Peyer's patch (tissue), 4 donors: ENCODE data around the gene FARP1.

Source experiments
- POLR2A ChIP-seq, 2 donors: fragments of 450-650 bp; IDR thresholded peaks; one replicate each; pipeline ENCODE4 v1.5.1; 2017; ENCODE audit warnings: antibody characterized with exemption in 2 of 2, mild to moderate bottlenecking in 2 of 2, moderate library complexity in 2 of 2
- TF ChIP-seq, protein P1 (sequence below), 6 experiments: fragments of 450-650 bp in 4 of 6; fragments of 200-600 bp in 2 of 6; sonication (generic) in 1 of 6; IDR thresholded peaks; one replicate each; pipeline ENCODE4 v1.5.1; 2017 to 2019; ENCODE audit warnings: antibody characterized with exemption in 6 of 6, mild to moderate bottlenecking in 3 of 6, moderate library complexity in 1 of 6

DNA sequence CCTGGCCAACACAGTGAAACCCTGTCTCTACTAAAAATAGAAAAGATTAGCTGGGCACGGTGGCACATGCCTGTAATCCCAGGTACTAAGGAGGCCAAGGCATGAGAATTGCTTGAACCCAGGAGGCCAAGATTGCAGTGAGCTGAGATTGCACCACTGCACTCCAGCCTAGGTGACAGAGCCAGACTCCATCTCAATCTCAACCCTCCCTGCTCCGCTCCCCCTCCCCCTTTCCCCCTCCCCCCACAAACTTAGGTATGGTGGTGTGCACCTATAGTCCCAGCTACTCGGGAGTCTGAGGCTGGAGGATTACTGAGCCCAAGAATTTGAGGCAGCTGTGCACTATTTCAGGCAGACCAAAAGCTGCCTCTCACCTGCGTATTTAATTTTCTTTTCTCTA, 55.8 kb downstream of the FARP1 start:
- TF ChIP-seq, protein P1, sequence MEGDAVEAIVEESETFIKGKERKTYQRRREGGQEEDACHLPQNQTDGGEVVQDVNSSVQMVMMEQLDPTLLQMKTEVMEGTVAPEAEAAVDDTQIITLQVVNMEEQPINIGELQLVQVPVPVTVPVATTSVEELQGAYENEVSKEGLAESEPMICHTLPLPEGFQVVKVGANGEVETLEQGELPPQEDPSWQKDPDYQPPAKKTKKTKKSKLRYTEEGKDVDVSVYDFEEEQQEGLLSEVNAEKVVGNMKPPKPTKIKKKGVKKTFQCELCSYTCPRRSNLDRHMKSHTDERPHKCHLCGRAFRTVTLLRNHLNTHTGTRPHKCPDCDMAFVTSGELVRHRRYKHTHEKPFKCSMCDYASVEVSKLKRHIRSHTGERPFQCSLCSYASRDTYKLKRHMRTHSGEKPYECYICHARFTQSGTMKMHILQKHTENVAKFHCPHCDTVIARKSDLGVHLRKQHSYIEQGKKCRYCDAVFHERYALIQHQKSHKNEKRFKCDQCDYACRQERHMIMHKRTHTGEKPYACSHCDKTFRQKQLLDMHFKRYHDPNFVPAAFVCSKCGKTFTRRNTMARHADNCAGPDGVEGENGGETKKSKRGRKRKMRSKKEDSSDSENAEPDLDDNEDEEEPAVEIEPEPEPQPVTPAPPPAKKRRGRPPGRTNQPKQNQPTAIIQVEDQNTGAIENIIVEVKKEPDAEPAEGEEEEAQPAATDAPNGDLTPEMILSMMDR (IDR thresholded peaks at IDR 0.05): no peak
- no peak for TF ChIP-seq POLR2A (IDR thresholded peaks at IDR 0.05)
